SIG-M5 (cell line): ENCODE results near the gene HOXA13.
A peak's percentile ranks its signal among the peaks of the same experiment; 100 is the strongest.

ENCODE experiments used
- DNase-seq: peaks from one replicate; lab custom pipeline; 2025; lab: John Stamatoyannopoulos, UW

The HOXA13 gene

DNA sequence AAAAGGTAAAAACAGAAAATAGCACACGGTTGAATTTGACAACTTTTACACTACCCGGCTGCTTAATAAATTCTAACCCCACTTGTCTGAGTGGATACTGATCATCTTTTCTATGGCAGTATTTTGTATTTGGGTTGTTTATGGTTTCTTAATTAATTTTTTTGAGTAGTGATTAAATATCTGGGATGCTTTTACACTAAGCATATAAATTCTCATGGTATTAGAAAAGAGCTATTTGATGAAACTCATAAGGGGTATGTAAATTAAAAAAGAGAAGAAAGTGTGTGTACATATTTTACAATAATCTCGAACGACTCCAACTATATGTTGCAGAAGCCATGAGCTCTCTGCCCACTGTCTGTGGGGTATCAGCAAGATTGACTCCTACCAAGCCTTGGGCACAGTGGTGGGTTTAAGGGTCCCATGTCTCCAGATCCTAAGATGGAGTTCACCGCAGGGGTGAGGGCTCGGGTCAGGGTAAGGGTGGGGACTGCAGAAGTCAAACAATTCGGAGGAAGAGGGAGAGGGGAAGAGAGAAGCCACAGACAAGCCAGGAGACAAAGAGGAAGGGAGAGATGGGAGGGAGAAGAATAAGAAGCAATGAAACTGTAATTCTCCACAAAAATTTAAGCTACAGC lies 7.6 kb upstream of the HOXA13 start:
- no peak for DNase-seq

GRCh38 chr7:27205325-27206280 lies 5.7 kb upstream of the HOXA13 start:
- DNase-seq = no peak

DNA sequence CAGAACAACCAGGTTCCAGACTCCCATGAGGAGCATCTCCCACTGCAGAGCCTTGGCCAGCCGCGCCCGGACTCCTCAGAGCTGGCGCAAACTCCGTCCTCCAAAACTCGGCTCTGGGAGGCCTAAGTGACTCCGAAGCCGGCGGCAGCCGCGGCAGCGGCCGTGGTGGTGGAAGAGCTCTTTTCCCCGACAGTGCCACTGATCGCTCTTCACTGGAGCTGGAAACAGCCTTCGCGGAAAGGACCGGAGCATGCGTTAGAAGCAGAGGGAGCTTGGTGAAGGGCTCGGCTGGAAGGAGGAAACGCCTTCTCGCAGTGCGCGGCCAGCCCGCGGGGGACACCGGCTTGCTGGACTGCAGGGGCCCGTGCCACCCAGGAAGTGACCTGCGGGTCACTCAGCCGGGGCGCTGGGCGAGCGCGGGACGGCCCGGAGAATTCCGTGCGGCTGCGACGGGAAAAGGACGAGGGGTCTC lies 5.0 kb upstream of the HOXA13 start:
- no peak for DNase-seq

DNA sequence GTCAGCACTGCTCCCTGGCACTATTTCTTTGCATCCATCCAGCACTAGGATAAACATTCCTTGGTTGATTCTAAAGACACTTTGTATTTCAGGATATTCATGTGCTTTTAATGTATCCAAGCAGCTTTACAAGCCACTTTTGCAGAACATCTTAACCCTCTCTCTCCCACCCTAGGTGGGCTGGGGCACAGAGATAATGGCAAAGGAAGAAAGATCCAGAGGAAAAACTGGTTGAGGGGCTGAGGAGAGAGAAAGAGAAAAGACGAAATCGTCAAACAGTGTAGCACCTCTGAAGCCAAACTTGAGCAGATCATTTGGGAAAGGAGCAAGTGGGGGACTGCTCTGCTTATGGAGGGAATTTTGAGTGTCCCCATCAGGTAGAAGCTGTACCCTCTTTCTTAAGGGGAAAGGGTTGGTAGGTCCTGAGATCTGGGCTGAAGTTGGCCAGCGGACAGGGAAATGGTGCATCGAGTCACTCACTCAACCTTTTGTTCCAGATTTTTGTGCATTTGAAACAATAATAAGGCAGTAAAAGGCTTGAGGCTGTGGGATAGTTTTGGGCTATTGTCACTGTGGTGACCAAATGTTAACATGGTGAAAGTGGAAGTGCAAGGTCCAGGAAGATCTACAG lies 4.2 kb upstream of the HOXA13 start:
- DNase-seq = no peak

DNA sequence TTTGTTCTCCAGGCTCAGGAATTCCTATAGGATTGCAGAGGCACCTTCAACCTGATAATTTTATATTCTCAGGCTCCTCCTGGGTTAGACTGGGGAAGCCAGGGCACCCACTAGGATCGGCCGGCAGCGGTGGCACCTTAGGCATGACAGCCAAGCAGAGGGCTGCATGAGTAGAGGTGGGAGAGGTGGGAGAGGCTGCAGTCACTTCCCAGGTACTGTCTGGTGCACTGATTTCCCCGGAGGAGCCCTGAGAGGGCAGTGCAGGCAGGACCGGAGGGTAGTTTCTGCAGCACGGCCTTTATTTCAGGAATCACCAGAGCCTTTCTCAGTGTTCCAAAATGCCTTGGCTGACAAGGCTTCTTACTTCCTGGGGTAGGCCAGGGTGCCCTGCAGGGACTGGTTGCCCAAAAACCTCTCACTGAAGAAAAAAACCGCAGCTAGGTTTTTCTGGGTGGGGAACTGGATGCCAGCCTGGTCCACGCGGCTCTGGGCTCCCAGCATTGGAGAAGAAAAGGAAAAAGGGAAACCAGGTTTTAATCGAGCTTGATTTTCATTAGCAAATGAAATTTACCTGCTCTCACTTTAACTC lies 3.6 kb upstream of the HOXA13 start:
- DNase-seq = no peak

DNA sequence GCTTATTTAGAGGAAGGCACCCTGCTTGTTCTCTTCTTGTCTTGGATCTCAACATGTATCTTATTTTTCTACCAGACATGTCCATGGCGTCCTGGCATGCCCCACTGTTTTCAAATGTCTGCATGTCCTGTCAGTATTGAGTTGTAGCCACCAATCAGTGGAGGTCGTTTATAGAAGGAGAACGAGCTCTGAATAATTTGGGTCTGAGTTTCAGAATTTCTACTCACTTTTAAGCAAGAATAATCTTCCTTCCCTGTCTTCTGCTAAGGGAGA lies 2.9 kb upstream of the HOXA13 start:
- DNase-seq = no peak

DNA sequence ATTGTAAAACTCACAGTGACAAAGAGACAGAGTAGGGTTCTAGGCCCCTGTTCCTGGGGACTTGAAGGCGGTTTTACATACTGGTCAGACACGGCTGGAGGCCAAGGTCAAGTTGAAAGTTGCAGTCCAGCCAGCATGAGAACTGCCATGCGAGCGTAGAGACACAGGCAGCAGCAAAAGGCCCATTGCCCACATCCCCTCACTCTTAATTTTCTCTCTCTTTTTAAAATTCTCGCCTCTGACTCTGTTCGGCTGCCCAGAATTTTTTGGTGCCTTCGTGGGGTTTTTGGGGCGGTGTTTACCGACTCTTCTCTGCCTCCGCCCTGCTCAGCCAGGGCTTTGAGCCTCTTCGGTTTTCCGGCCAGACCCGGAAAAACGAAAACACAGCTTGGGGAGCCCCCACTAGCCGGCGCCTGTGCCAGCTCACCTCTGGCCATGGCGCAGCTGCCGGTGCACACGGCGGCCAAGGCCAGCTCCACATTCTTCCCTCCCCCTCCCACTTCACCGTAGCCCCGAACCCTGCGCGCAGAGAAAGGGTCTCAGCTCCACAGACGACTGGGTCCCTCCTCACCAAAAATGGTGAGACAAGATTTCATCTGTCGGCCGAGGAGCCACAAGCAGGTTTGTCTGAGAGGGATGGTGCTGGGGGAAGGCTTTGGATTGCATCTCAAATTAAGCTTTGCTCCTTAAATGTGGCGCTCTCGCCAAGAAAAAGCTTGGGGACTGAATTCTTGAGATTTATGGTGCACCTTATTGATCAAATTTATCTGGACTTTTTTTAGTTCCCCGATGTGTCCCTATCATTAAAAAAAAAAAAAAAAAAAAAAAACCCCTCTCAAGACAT lies 2.3 kb upstream of the HOXA13 start:
- no peak for DNase-seq

GRCh38 chr7:27201580-27202017 lies 1.7 kb upstream of the HOXA13 start:
- no peak for DNase-seq

DNA sequence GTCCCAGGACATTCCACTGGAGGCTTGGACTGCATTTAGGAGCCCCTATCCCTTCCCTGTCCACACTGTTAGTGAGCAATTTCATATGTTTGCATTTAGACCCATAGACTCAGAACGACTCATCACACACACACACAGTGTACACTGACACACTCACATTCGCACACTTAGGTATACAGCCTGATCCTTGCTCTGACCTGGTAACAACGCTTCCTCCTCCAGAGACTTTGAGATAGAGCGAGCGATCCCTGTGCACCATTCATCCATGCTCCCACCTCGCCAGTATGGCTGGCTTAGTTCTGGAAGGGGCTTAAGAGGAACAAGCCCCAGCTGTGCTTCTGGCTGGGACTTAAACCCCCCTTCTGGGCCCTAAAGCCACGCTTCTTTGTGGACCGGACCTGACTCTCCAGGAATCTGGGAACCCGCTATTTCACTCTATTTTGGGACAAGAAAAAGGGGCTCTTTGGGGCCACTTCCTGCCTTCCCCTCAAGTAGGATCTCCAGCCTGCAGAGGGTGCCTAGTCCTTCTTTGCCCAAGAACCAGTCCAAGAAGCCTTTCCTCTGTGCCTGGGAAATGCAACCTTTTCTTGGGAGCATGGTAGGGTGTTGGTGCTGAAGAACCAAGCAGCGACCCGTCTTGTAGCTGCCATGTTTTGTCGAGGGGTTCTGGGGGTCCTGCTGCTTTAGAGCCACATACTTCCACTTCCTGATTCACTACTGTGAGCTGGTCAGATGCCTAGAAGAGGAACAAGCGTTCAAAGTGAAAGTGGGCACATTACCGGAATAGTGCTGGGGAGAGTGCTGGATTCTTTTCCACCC lies 1.1 kb upstream of the HOXA13 start:
- peak; percentile 5 for DNase-seq

DNA sequence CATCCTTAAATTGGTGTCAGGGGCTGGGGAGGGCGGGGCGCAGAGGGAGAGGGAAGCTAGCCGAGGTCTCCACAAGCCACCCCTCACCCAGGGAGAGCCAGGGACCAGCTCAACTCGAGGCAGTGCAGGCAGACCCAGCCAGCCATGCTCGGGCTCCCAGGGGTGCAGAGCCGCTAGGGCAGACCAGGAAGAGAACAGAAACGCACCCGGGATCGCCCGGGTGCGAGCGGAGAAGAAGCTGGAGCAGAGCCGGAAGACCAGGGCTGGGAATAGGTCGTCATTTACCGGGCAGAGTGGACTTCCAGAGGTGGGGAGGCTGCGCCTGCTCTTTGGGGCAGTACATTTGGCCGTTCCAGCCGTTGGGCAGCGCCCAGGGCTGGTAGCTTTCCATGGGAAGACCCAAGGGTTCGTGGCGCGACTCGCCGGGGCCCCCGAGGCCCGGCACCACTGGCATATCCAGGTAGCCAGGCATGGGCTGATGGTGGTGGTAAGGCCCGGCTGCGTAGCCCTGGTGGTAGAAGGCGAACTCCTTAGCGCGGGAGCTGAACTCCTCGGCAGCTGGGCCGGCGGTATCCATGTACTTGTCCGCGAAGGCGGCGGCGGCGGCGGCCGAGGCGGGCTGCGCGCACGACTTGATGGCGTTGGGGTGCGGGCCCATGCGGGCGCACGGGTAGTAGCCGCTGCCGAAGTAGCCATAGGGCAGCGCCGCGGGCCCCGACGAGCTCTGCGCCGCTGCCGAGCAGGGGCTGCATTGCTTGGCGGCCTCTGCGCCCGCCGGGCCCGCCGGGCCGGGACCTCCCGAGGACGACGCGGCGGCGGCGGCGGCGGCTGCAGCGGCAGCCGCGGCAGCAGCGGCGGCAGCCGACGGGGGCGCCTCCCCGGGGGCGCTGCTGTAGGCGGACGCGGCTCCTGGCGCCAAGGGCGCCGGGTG lies 755 bp downstream of the HOXA13 start:
- no peak for DNase-seq

DNA sequence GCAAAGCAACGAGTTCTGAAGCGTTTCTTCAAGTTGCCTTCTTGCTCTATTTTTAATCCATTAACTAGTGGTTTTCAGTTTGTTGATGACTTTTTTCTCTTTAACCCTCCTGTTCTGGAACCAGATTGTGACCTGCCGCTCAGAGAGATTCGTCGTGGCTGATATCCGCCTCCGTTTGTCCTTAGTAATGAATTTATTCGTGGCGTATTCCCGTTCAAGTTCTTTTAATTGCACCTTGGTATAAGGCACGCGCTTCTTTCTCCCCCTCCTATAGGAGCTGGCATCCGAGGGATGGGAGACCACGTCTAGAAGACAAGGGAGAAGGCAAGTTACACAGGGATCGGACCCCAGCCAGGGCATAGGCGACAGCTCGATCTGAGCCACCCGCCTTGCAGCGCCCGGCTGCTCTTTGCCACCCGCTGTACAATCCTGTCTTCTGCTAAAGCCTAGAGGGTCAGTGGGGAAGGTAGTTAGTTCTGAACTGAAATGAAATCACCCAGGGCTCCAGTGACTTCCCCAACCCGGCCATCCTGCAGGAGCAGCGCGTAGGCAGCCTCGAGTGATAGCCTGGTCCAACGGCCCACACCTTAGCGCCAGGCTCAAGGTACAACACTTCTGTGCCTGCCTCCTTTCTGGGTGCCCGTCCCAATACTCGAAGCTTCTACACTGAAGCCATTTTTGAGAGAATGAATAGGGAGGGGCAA lies 1.6 kb downstream of the HOXA13 start:
- no peak for DNase-seq

DNA sequence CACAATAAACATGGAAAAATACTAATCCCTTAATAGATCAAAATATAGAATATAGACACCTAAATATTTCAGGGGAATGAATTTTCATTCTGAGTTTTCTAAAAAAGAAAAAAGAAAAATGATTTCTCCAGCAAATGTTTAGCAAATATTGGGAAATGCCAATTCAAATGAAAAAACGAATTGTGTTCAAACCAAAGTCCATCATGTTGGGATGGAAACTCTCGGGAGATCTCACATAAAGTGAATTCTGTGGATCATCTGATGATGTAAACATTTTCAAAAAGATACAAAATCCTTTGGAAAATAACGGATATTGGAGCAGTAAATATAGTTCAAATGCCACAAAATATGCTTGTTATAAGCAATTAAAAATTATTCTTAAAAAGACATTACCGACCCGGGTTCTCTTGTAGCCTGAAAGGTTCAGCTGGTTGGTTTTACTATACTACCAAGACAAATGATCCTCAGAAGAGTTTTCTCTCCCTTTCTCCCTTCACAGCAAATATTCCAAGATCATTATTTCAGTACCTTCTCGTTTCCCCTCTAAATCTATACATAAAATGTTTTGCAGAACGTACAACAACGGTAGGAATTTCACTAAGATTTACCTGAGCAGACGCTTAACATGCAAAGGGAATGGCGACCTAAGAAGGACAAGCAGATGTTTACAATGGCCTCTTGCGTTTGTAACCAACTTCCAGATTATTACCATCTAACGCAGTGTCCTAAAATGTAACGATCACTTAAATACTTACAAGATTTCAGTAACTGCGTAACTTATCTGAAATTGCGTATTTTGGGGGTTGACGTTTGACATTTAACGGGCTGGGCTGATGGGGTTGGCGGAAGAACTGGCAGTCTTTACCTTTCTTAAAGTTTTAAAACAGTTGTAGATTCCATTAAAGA lies 2.5 kb downstream of the HOXA13 start:
- DNase-seq = no peak

GRCh38 chr7:27196287-27196767 lies 3.6 kb downstream of the HOXA13 start:
- DNase-seq = peak; percentile 4

- DNase-seq = no peak
These were observed 5.1 kb downstream of the HOXA13 start for GRCh38 chr7:27194686-27195379.

- DNase-seq = no peak
These were observed 5.9 kb downstream of the HOXA13 start for GRCh38 chr7:27194002-27194352.

DNA sequence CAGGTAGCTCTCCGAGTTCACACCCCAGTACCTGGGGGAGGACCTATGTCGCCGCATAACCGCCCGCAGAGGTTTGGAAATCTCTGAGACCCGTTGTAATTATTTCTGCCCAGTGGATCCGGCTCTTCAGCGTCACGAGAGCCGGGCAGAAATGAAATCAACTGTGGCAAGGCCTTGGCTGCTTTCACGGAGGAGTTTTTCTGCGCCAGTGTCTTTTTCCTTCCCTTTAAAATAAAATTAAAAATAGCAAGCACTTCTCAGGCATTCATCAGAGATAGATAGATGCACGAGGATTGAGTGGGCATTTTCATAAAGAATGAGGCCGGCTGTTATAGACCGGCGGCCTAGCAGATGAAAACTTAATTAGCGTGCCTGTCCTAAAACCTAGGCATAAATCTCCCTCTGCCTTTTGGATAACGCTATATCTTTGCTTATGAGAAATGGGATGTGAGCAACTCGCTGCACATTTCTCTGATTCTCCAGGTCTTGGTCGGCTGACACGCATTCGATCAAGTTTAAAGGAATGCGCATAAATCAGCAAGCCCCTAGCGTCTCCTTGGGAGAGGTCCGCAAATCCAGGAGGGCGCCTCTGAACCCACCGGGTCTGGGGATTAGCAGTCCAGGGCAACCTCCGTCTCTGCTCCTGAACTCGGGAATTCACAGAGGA lies 6.4 kb downstream of the HOXA13 start:
- no peak for DNase-seq
